Keratinocyte (primary cell): ENCODE measurements around the gene KANSL1. TPM values are rescaled to one million over a fixed set of nuclear protein-coding genes. Genes with fewer than 3 reads are reported as not detected.

Experiments
- DNase-seq: peaks from one replicate; pipeline ENCODE4 v3.0.0-alpha.2; 2011; ENCODE audit warnings: low read depth, missing footprints, low spot score
- FAIRE-seq: peaks from 2 replicates; lab custom pipeline; 2011; peaks lifted over from hg19 to GRCh38; lab: Jason Lieb, UNC
- H2AFZ ChIP-seq: 2 replicates; pipeline ENCODE4 v1.6.0; 2012; ENCODE audit warnings: low read length, control low read depth, inconsistent platforms; ENCODE audit not compliant: control insufficient read depth
- H3K27ac ChIP-seq: 2 replicates; pipeline ENCODE4 v1.5.1; 2011; ENCODE audit warnings: low read length; ENCODE audit not compliant: control insufficient read depth, insufficient read depth
- H3K27me3 ChIP-seq: 3 replicates; pipeline ENCODE4 v1.6.0; 2011; ENCODE audit warnings: low read length; ENCODE audit not compliant: control insufficient read depth, insufficient read depth; ENCODE audit errors: extremely low read depth
- H3K36me3 ChIP-seq, 2 experiments: 2 replicates in 1 of 2; 3 replicates in 1 of 2; pipeline ENCODE4 v1.5.1; 2011; ENCODE audit warnings: low read length in 2 of 2, mild to moderate bottlenecking in 1 of 2; ENCODE audit not compliant: control insufficient read depth in 2 of 2, insufficient read depth in 2 of 2; ENCODE audit errors: extremely low read depth in 1 of 2
- H3K4me1 ChIP-seq: 3 replicates; pipeline ENCODE4 v1.5.1; 2011; ENCODE audit warnings: low read length; ENCODE audit not compliant: control insufficient read depth, insufficient read depth; ENCODE audit errors: extremely low read depth
- H3K4me2 ChIP-seq: 3 replicates; pipeline ENCODE4 v1.6.0; 2011; ENCODE audit warnings: low read depth, low read length; ENCODE audit not compliant: control insufficient read depth, insufficient read depth; ENCODE audit errors: extremely low read depth
- H3K4me3 ChIP-seq, 3 experiments: fragments of 200-600 bp in 1 of 3; sonication (generic) in 1 of 3; 2 replicates in 2 of 3; 3 replicates in 1 of 3; pipeline ENCODE4 v1.5.1; 2011 to 2016; ENCODE audit warnings: low read length in 3 of 3, mild to moderate bottlenecking in 3 of 3, control low read depth in 2 of 3, inconsistent platforms in 1 of 3, low read depth in 1 of 3, mixed read lengths in 1 of 3, mixed run types in 1 of 3, moderate library complexity in 1 of 3; ENCODE audit not compliant: control insufficient read depth in 2 of 3, insufficient read depth in 2 of 3; ENCODE audit errors: extremely low read depth in 1 of 3
- H3K79me2 ChIP-seq: 2 replicates; pipeline ENCODE4 v1.6.0; 2012; ENCODE audit warnings: low read length; ENCODE audit not compliant: control insufficient read depth, insufficient read depth
- H3K9ac ChIP-seq: 3 replicates; pipeline ENCODE4 v1.6.0; 2011; ENCODE audit warnings: low read length; ENCODE audit not compliant: control insufficient read depth, insufficient read depth; ENCODE audit errors: extremely low read depth
- H3K9me1 ChIP-seq: 3 replicates; pipeline ENCODE4 v1.6.0; 2011; ENCODE audit warnings: low read length; ENCODE audit not compliant: control insufficient read depth, insufficient read depth; ENCODE audit errors: extremely low read depth
- H3K9me3 ChIP-seq: 2 replicates; pipeline ENCODE4 v1.5.1; 2012; ENCODE audit warnings: low read depth, low read length; ENCODE audit not compliant: control insufficient read depth
- H4K20me1 ChIP-seq: 3 replicates; pipeline ENCODE4 v1.6.0; 2011; ENCODE audit warnings: low read length; ENCODE audit not compliant: control insufficient read depth, insufficient read depth; ENCODE audit errors: extremely low read depth
- EZH2 ChIP-seq: IDR thresholded peaks from one replicate; pipeline ENCODE4 v1.6.1; 2012; ENCODE audit warnings: inconsistent platforms, mild to moderate bottlenecking, low read length, moderate library complexity
- dilution Hi-C: fragments of 300-500 bp; cut with MboI; formaldehyde crosslinking; loops from one replicate; pipeline ENCODE4 v1.7.0; 2020; ENCODE audit warnings: low sequenced_read_pairs; ENCODE audit not compliant: extremely low pct_ligation_motif_present
- polyA plus RNA-seq, 5 experiments: library from polyadenylated mRNA; depleted of rRNA in 3 of 5; stranded (reverse) in 3 of 5; stranded (forward) in 1 of 5; unstranded in 1 of 5; fragments of >200 nt; gene quantifications; 1 replicate in 1 of 5; 2 replicates in 3 of 5; 3 replicates in 1 of 5; pipeline versions ENCODE4 v1.2.1 to v1.2.3, GENCODE V29; 2011 to 2012; ENCODE audit warnings: missing spikeins in 2 of 5, low read depth in 1 of 5, low replicate concordance in 1 of 5
- TF ChIP-seq, protein P1 (sequence below), 3 experiments: IDR thresholded peaks in 1 of 3; conservative IDR thresholded peaks in 1 of 3; optimal IDR thresholded peaks in 1 of 3; 2 replicates in 2 of 3; 3 replicates in 1 of 3; pipeline versions ENCODE3 to v1.5.1; 2011; ENCODE audit warnings: low read length in 3 of 3, mild to moderate bottlenecking in 3 of 3, moderate library complexity in 2 of 3, control low read depth in 1 of 3, inconsistent platforms in 1 of 3; ENCODE audit not compliant: insufficient read depth in 2 of 3; ENCODE audit errors: extremely low read depth in 1 of 3

Gene KANSL1
- polyA plus RNA-seq, 1 donor (not counting 4 experiments of a cell fraction or from before 2014, with no cell fraction given), result 17.6 TPM

DNA sequence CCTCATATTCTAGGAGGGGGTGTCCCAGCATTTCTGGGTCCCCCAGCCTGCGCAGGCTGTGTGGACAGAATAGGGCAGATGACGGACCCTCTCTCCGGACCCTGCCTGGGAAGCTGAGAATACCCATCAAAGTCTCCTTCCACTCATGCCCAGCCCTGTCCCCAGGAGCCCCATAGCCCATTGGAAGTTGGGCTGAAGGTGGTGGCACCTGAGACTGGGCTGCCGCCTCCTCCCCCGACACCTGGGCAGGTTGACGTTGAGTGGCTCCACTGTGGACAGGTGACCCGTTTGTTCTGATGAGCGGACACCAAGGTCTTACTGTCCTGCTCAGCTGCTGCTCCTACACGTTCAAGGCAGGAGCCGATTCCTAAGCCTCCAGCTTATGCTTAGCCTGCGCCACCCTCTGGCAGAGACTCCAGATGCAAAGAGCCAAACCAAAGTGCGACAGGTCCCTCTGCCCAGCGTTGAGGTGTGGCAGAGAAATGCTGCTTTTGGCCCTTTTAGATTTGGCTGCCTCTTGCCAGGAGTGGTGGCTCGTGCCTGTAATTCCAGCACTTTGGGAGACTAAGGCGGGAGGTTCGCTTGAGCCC lies 182.5 kb downstream of the KANSL1 start:
- H3K79me2 ChIP-seq, result no peaks in the 10 kb centered on the region
- no peaks in the 10 kb centered on the region for H3K36me3 ChIP-seq
- no peak for DNase-seq
- no peak overlapping the region for H3K9ac ChIP-seq
- peaks cover 3% of the 10 kb centered on the region for H3K27me3 ChIP-seq
- dilution Hi-C loops, result no loop called here
- H4K20me1 ChIP-seq, result no peaks in the 10 kb centered on the region
- FAIRE-seq, result no peak
- TF ChIP-seq, protein P1, sequence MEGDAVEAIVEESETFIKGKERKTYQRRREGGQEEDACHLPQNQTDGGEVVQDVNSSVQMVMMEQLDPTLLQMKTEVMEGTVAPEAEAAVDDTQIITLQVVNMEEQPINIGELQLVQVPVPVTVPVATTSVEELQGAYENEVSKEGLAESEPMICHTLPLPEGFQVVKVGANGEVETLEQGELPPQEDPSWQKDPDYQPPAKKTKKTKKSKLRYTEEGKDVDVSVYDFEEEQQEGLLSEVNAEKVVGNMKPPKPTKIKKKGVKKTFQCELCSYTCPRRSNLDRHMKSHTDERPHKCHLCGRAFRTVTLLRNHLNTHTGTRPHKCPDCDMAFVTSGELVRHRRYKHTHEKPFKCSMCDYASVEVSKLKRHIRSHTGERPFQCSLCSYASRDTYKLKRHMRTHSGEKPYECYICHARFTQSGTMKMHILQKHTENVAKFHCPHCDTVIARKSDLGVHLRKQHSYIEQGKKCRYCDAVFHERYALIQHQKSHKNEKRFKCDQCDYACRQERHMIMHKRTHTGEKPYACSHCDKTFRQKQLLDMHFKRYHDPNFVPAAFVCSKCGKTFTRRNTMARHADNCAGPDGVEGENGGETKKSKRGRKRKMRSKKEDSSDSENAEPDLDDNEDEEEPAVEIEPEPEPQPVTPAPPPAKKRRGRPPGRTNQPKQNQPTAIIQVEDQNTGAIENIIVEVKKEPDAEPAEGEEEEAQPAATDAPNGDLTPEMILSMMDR (optimal IDR thresholded peaks at IDR 0.05 in 1 of 3, IDR thresholded peaks at IDR 0.05 in 1 of 3, conservative IDR thresholded peaks at IDR 0.05 in 1 of 3; ENCODE audit: extremely low read depth in 1 of 3, insufficient read depth in 2 of 3, low read length in 3 of 3), result peak in 2 of 3 experiments; percentile 27 to 28
- TF ChIP-seq EZH2, result no peak
- no peak overlapping the region for H3K27ac ChIP-seq
- no peak overlapping the region for H3K4me3 ChIP-seq
- H2AFZ ChIP-seq, result no peak overlapping the region
- H3K4me2 ChIP-seq, result no peak overlapping the region
- no peaks in the 10 kb centered on the region for H3K4me1 ChIP-seq
- no peaks in the 10 kb centered on the region for H3K9me1 ChIP-seq
- H3K9me3 ChIP-seq, result no peaks in the 10 kb centered on the region

DNA sequence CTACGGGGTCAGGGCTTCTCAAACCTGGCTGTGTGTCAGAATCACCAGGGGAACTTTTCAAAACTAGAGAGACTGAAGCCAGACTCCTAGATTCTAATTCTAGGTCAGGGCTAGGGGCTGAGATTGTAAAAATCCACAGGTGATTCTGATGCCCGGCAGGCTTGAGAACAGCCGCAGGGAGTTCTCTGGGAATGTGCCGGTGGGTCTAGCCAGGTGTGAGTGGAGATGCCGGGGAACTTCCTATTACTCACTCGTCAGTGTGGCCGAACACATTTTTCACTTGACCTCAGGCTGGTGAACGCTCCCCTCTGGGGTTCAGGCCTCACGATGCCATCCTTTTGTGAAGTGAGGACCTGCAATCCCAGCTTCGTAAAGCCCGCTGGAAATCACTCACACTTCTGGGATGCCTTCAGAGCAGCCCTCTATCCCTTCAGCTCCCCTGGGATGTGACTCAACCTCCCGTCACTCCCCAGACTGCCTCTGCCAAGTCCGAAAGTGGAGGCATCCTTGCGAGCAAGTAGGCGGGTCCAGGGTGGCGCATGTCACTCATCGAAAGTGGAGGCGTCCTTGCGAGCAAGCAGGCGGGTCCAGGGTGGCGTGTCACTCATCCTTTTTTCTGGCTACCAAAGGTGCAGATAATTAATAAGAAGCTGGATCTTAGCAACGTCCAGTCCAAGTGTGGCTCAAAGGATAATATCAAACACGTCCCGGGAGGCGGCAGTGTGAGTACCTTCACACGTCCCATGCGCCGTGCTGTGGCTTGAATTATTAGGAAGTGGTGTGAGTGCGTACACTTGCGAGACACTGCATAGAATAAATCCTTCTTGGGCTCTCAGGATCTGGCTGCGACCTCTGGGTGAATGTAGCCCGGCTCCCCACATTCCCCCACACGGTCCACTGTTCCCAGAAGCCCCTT lies 183.3 kb downstream of the KANSL1 start:
- H3K36me3 ChIP-seq, result no peaks in the 10 kb centered on the region
- H3K79me2 ChIP-seq, result no peaks in the 10 kb centered on the region
- no peaks in the 10 kb centered on the region for H4K20me1 ChIP-seq
- DNase-seq (no peak), FAIRE-seq (no peak)
- H3K4me3 ChIP-seq, result no peak overlapping the region
- H3K27me3 ChIP-seq, result peaks cover 3% of the 10 kb centered on the region
- H3K9me3 ChIP-seq, result no peaks in the 10 kb centered on the region
- no peak overlapping the region for H3K27ac ChIP-seq
- no peak overlapping the region for H2AFZ ChIP-seq
- peak overlapping the region; percentile 19 for H3K4me2 ChIP-seq
- no peak overlapping the region for H3K9ac ChIP-seq
- dilution Hi-C loops, result no loop called here
- no peaks in the 10 kb centered on the region for H3K4me1 ChIP-seq
- no peaks in the 10 kb centered on the region for H3K9me1 ChIP-seq
- TF ChIP-seq, protein P1 (optimal IDR thresholded peaks at IDR 0.05 in 1 of 3, IDR thresholded peaks at IDR 0.05 in 1 of 3, conservative IDR thresholded peaks at IDR 0.05 in 1 of 3; ENCODE audit: extremely low read depth in 1 of 3, insufficient read depth in 2 of 3, low read length in 3 of 3), result no peak
- TF ChIP-seq EZH2, result no peak
